ENCODE measurements around the gene DGKB. TPM values are rescaled to one million over a fixed set of nuclear protein-coding genes. Genes with fewer than 3 reads are reported as not detected.
A peak's percentile ranks its signal among the peaks of the same experiment; 100 is the strongest.

The DGKB gene
- total and polyA plus RNA-seq, 2 experiments from 2014 or later: 0.28 to 1.7 TPM

DNA sequence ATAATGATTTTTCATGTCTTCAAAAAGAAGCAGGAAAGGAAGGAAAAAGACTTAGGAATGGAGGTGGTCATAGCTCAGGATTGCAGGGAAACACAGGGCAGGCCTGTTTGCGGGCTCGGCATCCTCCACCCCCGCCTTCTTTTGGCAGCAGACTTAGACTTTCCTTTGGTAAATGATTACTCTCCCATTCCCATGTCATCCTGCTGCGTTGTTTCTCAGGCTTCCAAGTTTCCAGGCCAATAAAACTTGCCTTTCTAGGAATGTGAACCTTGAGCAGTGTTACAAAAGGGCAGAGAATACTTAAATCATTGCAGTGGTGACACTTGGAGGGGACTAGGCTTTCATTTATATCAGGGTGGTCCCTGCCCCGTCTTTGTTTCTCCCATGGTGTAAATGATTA is 34.0 kb upstream of the DGKB start:
- 38% methylated on average over 5 of the region's 5 CpGs for WGBS (ENCODE audit: low lambda C conversion rate, missing lambda C conversion rate)
- no peak overlapping the region for H3K4me2 ChIP-seq
- H3K4me3 ChIP-seq: no peak overlapping the region
- H3K36me3 ChIP-seq (replicated peaks; ENCODE audit: insufficient read depth, low read depth): no peaks in the 10 kb centered on the region
- no peak overlapping the region for H3K27ac ChIP-seq
- H3K79me2 ChIP-seq: no peaks in the 10 kb centered on the region
- no peak overlapping the region for H2AFZ ChIP-seq
- no peaks in the 10 kb centered on the region for H3K27me3 ChIP-seq
- no peaks in the 10 kb centered on the region for H3K9me3 ChIP-seq (ENCODE audit: low read depth)
- no peaks in the 10 kb centered on the region for H3K9me2 ChIP-seq (replicated peaks; ENCODE audit: insufficient read depth)
- H3K4me1 ChIP-seq (ENCODE audit: insufficient read depth): no peaks in the 10 kb centered on the region
- peak; percentile 65 for DNase-seq (ENCODE audit: low spot score)
- TF ChIP-seq CTCF (IDR thresholded peaks at IDR 0.05; ENCODE audit: poor library complexity) (no peak), EZH2phosphoT487 (IDR thresholded peaks at IDR 0.05; ENCODE audit: low read depth, severe bottlenecking, unreplicated experiment) (no peak), EZH2 (IDR thresholded peaks at IDR 0.05; ENCODE audit: borderline replicate concordance) (no peak)
- H4K20me1 ChIP-seq (ENCODE audit: insufficient read depth, poor library complexity, severe bottlenecking): no peaks in the 10 kb centered on the region

DNA sequence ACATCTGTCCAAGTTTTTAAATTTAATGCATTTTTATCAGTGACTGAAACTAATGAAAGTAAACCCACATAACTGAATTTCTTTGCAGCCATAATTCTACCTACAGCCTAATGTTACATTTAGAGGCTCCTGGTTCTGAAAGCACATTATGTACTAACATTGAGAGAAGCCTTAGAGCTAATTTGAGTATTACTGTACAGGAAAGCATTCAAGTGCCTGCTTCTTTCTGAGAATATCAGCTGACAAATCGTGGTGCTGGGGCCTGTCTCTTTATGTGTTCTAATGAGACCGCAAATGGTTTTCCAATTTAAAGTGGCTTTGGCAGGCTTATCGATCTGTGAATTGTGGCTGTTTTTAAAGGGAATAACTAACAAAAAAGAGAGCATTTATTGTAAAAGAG is 32.3 kb upstream of the DGKB start:
- no peaks in the 10 kb centered on the region for H3K4me1 ChIP-seq (ENCODE audit: insufficient read depth)
- H3K9me3 ChIP-seq (ENCODE audit: low read depth): no peaks in the 10 kb centered on the region
- H3K9me2 ChIP-seq (replicated peaks; ENCODE audit: insufficient read depth): no peaks in the 10 kb centered on the region
- no peak overlapping the region for H3K4me3 ChIP-seq
- TF ChIP-seq CTCF (IDR thresholded peaks at IDR 0.05; ENCODE audit: poor library complexity): no peak
- H4K20me1 ChIP-seq (ENCODE audit: insufficient read depth, poor library complexity, severe bottlenecking): no peaks in the 10 kb centered on the region
- no peak for DNase-seq (ENCODE audit: low spot score)
- 83% methylated on average over 3 of the region's 3 CpGs for WGBS (ENCODE audit: low lambda C conversion rate, missing lambda C conversion rate)
- H3K27me3 ChIP-seq: no peaks in the 10 kb centered on the region
- H2AFZ ChIP-seq: no peak overlapping the region
- no peaks in the 10 kb centered on the region for H3K79me2 ChIP-seq
- no peaks in the 10 kb centered on the region for H3K36me3 ChIP-seq (replicated peaks; ENCODE audit: insufficient read depth, low read depth)
- no peak overlapping the region for H3K4me2 ChIP-seq
- H3K27ac ChIP-seq: no peak overlapping the region

GRCh38 chr7:14931511-14932215 is 29.1 kb upstream of the DGKB start:
- Histone ChIP-seq H3K79me2 (no peaks in the 10 kb centered on the region), H3K9me3 (ENCODE audit: low read depth) (no peaks in the 10 kb centered on the region), H3K4me2 (no peak overlapping the region), H3K27me3 (no peaks in the 10 kb centered on the region), H3K4me3 (no peak overlapping the region), H3K27ac (no peak overlapping the region), H3K36me3 (replicated peaks; ENCODE audit: insufficient read depth, low read depth) (no peaks in the 10 kb centered on the region), H3K4me1 (ENCODE audit: insufficient read depth) (no peaks in the 10 kb centered on the region), H4K20me1 (ENCODE audit: insufficient read depth, poor library complexity, severe bottlenecking) (no peaks in the 10 kb centered on the region), H2AFZ (no peak overlapping the region), H3K9me2 (replicated peaks; ENCODE audit: insufficient read depth) (no peaks in the 10 kb centered on the region)
- TF ChIP-seq CTCF (IDR thresholded peaks at IDR 0.05; ENCODE audit: poor library complexity) (no peak), EZH2 (IDR thresholded peaks at IDR 0.05; ENCODE audit: borderline replicate concordance) (no peak), EZH2phosphoT487 (IDR thresholded peaks at IDR 0.05; ENCODE audit: low read depth, severe bottlenecking, unreplicated experiment) (no peak)
- WGBS (ENCODE audit: low lambda C conversion rate, missing lambda C conversion rate): 93% methylated on average over 4 of the region's 4 CpGs
- DNase-seq (ENCODE audit: low spot score): no peak
